ENCODE results near the gene ARMC12. TPM values are rescaled to one million over a fixed set of nuclear protein-coding genes. Genes with fewer than 3 reads are reported as not detected.

The ARMC12 gene
- total and polyA plus RNA-seq, 2 of the 13 experiments (the other 11 are each of a cell fraction or from before 2014, with no cell fraction given): 1.3 TPM; not detected in 1

- TF ChIP-seq HINFP (CRISPR knock-in tag; IDR thresholded peaks at IDR 0.05; ENCODE audit: low read depth): no peak
- no peak for TF ChIP-seq ZNF660 (CRISPR knock-in tag; IDR thresholded peaks at IDR 0.05; ENCODE audit: borderline replicate concordance, low read depth)
- TF ChIP-seq POGK (CRISPR knock-in tag; conservative IDR thresholded peaks at IDR 0.05): no peak
- no peak for TF ChIP-seq BATF2 (CRISPR knock-in tag; IDR thresholded peaks at IDR 0.05)
- TF ChIP-seq POLR2AphosphoS5 (IDR thresholded peaks at IDR 0.05; ENCODE audit: low read depth, low read length): no peak
- no peak for TF ChIP-seq ZBTB26 (CRISPR knock-in tag; IDR thresholded peaks at IDR 0.05; ENCODE audit: borderline replicate concordance)
- TF ChIP-seq SP2 (CRISPR knock-in tag; IDR thresholded peaks at IDR 0.05): no peak
- no peak for TF ChIP-seq ZNF207 (IDR thresholded peaks at IDR 0.05; ENCODE audit: borderline replicate concordance)
- TF ChIP-seq PRMT3 (CRISPR knock-in tag; IDR thresholded peaks at IDR 0.05; ENCODE audit: borderline replicate concordance, low read depth): no peak
- TF ChIP-seq KDM4B (CRISPR knock-in tag; IDR thresholded peaks at IDR 0.05): no peak
- no peak for TF ChIP-seq NFIB (CRISPR knock-in tag; IDR thresholded peaks at IDR 0.05; ENCODE audit: borderline replicate concordance)
- peak; percentile 32; the same call in 1 of the 2 replicates for TF ChIP-seq CTCF (CRISPR knock-in tag; IDR thresholded peaks at IDR 0.05)
- TF ChIP-seq ZKSCAN1 (IDR thresholded peaks at IDR 0.05; ENCODE audit: low read length): no peak
- TF ChIP-seq MLX (CRISPR knock-in tag; IDR thresholded peaks at IDR 0.05): no peak
- TF ChIP-seq BCL3 (CRISPR knock-in tag; IDR thresholded peaks at IDR 0.05): no peak
- no peak for TF ChIP-seq SRSF9 (IDR thresholded peaks at IDR 0.05; ENCODE audit: borderline replicate concordance, insufficient read depth, low read depth, low read length, poor library complexity, severe bottlenecking)
Measured at GRCh38 chr6:35687658-35688604, 48.9 kb upstream of the ARMC12 start (continued).

All from HepG2 (cell line).